ENCODE data around the gene MYO16. TPM values are rescaled to one million over a fixed set of nuclear protein-coding genes. Genes with fewer than 3 reads are reported as not detected.

Gene MYO16
- polyA plus RNA-seq, 1 experiment = not detected

GRCh38 chr13:108656742-108657141, 27.3 kb downstream of the MYO16 start:
- Histone ChIP-seq H3K27me3 (ENCODE audit: control insufficient read depth, insufficient read depth, low read length) (no peaks in the 10 kb centered on the region), H3K36me3 (ENCODE audit: control insufficient read depth, insufficient read depth, low read length) (no peaks in the 10 kb centered on the region), H3K4me3 (ENCODE audit: low read depth, low read length) (no peak overlapping the region)
- CTCF ChIA-PET = no interaction called here
- no peak for TF ChIP-seq CTCF (IDR thresholded peaks at IDR 0.05; ENCODE audit: insufficient read depth, low read depth, low read length)
- POLR2A ChIA-PET = no interaction called here
- no peak for DNase-seq (ENCODE audit: low read depth)

GRCh38 chr13:108657519-108657918, 28.1 kb downstream of the MYO16 start:
- no peaks in the 10 kb centered on the region for H3K27me3 ChIP-seq (ENCODE audit: control insufficient read depth, insufficient read depth, low read length)
- no peaks in the 10 kb centered on the region for H3K36me3 ChIP-seq (ENCODE audit: control insufficient read depth, insufficient read depth, low read length)
- H3K4me3 ChIP-seq (ENCODE audit: low read depth, low read length) = no peak overlapping the region
- DNase-seq (ENCODE audit: low read depth) = no peak
- TF ChIP-seq CTCF (IDR thresholded peaks at IDR 0.05; ENCODE audit: insufficient read depth, low read depth, low read length) = no peak
- ChIA-PET CTCF (no interaction called here), POLR2A (no interaction called here)

GRCh38 chr13:108662528-108662927, 33.1 kb downstream of the MYO16 start:
- TF ChIP-seq CTCF (IDR thresholded peaks at IDR 0.05; ENCODE audit: insufficient read depth, low read depth, low read length) = no peak
- no peak for DNase-seq (ENCODE audit: low read depth)
- no peaks in the 10 kb centered on the region for H3K27me3 ChIP-seq (ENCODE audit: control insufficient read depth, insufficient read depth, low read length)
- POLR2A ChIA-PET = no interaction called here
- CTCF ChIA-PET = no interaction called here
- no peaks in the 10 kb centered on the region for H3K36me3 ChIP-seq (ENCODE audit: control insufficient read depth, insufficient read depth, low read length)
- no peak overlapping the region for H3K4me3 ChIP-seq (ENCODE audit: low read depth, low read length)

GRCh38 chr13:108663710-108664109, 34.3 kb downstream of the MYO16 start:
- H3K27me3 ChIP-seq (ENCODE audit: control insufficient read depth, insufficient read depth, low read length) = no peaks in the 10 kb centered on the region
- no peaks in the 10 kb centered on the region for H3K36me3 ChIP-seq (ENCODE audit: control insufficient read depth, insufficient read depth, low read length)
- ChIA-PET POLR2A (no interaction called here), CTCF (no interaction called here)
- TF ChIP-seq CTCF (IDR thresholded peaks at IDR 0.05; ENCODE audit: insufficient read depth, low read depth, low read length) = no peak
- DNase-seq (ENCODE audit: low read depth) = no peak
- H3K4me3 ChIP-seq (ENCODE audit: low read depth, low read length) = no peak overlapping the region

- H3K27me3 ChIP-seq (ENCODE audit: control insufficient read depth, insufficient read depth, low read length) = no peaks in the 10 kb centered on the region
- H3K4me3 ChIP-seq (ENCODE audit: low read depth, low read length) = no peak overlapping the region
- ChIA-PET CTCF (no interaction called here), POLR2A (no interaction called here)
- H3K36me3 ChIP-seq (ENCODE audit: control insufficient read depth, insufficient read depth, low read length) = no peaks in the 10 kb centered on the region
- no peak for TF ChIP-seq CTCF (IDR thresholded peaks at IDR 0.05; ENCODE audit: insufficient read depth, low read depth, low read length)
- DNase-seq (ENCODE audit: low read depth) = no peak
These were observed 37.8 kb downstream of the MYO16 start for GRCh38 chr13:108667205-108667604.

Data from BJ (cell line).